Testis (tissue), 2 donors: Measurements from ENCODE around the gene ZBTB46.

ENCODE experiments used
- POLR2A ChIP-seq: fragments of 450-650 bp; IDR thresholded peaks from one replicate; pipeline ENCODE4 v1.6.1; 2017; ENCODE audit warnings: antibody characterized with exemption, mild to moderate bottlenecking, moderate library complexity
- TF ChIP-seq, protein P1 (sequence below), 3 experiments: fragments of 450-650 bp in 2 of 3; fragments of 200-600 bp in 1 of 3; sonication (generic) in 1 of 3; IDR thresholded peaks; one replicate each; pipeline ENCODE4 v1.5.1; 2016 to 2019; ENCODE audit warnings: antibody characterized with exemption in 3 of 3, mild to moderate bottlenecking in 2 of 3, moderate library complexity in 1 of 3

GRCh38 chr20:63804308-63804636, 26.8 kb downstream of the ZBTB46 start:
- TF ChIP-seq, protein P1, sequence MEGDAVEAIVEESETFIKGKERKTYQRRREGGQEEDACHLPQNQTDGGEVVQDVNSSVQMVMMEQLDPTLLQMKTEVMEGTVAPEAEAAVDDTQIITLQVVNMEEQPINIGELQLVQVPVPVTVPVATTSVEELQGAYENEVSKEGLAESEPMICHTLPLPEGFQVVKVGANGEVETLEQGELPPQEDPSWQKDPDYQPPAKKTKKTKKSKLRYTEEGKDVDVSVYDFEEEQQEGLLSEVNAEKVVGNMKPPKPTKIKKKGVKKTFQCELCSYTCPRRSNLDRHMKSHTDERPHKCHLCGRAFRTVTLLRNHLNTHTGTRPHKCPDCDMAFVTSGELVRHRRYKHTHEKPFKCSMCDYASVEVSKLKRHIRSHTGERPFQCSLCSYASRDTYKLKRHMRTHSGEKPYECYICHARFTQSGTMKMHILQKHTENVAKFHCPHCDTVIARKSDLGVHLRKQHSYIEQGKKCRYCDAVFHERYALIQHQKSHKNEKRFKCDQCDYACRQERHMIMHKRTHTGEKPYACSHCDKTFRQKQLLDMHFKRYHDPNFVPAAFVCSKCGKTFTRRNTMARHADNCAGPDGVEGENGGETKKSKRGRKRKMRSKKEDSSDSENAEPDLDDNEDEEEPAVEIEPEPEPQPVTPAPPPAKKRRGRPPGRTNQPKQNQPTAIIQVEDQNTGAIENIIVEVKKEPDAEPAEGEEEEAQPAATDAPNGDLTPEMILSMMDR (IDR thresholded peaks at IDR 0.05): no peak
- TF ChIP-seq POLR2A: no peak
